ENCODE results near the gene MPP3. TPM values are rescaled to one million over a fixed set of nuclear protein-coding genes. Genes with fewer than 3 reads are reported as not detected.

Gene MPP3
- total and polyA plus RNA-seq, 3 donors from 2014 or later: 5.9 to 18.2 (median 16.7) TPM

DNA sequence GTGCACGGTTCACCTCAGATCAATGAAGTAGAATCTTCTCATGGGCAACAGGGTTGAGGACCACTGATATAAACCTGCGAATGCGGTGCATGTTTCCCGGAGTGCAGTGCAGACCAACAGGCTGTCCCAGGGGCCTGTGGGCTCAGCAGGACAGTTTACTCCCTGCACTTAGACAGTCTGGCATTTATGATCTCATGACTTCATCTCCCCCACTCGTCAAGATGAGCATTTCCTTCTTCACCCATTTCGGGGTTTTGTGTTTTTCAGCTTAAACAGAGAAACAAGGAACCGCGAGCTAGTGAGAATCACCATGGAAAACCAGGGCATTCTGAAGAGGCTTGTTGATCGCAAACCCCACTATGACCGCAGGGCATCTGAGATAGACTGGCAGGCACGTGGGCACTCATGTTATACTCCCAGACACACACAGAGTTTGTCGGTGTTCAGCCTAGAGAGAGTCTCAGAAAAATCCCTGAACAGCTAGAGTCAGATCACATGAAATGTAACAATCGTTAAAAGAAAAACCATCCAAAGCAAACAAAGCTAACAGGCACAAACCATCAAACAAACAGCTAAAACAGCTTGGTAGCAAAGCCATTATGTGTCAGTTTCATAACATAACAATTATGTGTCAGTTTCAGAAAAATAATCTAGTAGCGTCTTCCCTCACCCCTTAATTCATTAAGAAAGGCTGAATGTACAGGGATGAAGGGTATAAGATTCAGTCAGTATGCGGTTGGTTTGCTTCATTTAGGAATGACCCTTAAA lies 49.8 kb downstream of the MPP3 start:
- intact Hi-C loops (cut with DNase I; ENCODE audit: low total_unique reads): no loop called here
- H3K4me3 ChIP-seq: no peak overlapping the region

DNA sequence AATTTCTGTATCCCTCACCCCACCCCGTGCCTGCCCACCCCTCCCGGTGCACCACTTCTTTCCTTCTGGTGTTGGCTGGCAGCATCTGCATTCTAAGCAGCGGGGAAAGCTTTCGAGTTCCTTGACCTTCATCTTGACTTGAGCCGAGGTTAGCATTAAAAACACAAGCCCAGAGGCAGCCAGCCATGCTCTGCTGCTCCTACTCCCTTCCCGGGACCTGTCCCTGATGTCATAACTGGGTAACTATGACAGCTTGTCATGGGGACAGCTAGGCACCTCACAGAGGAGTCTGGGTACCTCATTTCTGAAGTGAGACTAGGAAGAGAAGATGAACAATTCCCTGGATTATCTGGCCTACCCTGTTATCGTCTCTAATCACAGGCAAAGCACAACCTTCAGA lies 52.8 kb downstream of the MPP3 start, which contains the start of gene CFAP97D1:
TSS of gene CFAP97D1 (plus strand) at position 301 of the 400 bp plus-strand sequence. CDS start at position 329, 28 bp downstream.
- peak within 1 kb of the TSS; percentile 91 to 97 for H3K4me3 ChIP-seq
- intact Hi-C loops (cut with DNase I; ENCODE audit: low total_unique reads): no loop called here
- TF ChIP-seq CTCF (IDR thresholded peaks at IDR 0.05): no peak
- no peak for TF ChIP-seq POLR2A (IDR thresholded peaks at IDR 0.05)
- 37 to 40% methylated on average over 7 of the region's 7 CpGs for WGBS, 2 donors
- no peak for DNase-seq
- H3K27ac ChIP-seq: peak within 1 kb of the TSS; percentile 74 to 100
- H3K36me3 ChIP-seq (ENCODE audit: low read depth, missing control alignments): no peaks in the 10 kb centered on the region
- no peaks in the 10 kb centered on the region for H3K9me3 ChIP-seq
- peaks cover 21% of the 10 kb centered on the region for H3K4me1 ChIP-seq
- no peaks in the 10 kb centered on the region for H3K27me3 ChIP-seq

More for the DNA sequence above, 49.8 kb downstream of the MPP3 start:
- no peaks in the 10 kb centered on the region for H3K27me3 ChIP-seq
- TF ChIP-seq POLR2A (IDR thresholded peaks at IDR 0.05) (no peak), CTCF (IDR thresholded peaks at IDR 0.05) (no peak)
- WGBS, 2 donors: 81 to 89% methylated on average over 15 of the region's 15 CpGs
- H3K27ac ChIP-seq: no peak overlapping the region
- H3K4me1 ChIP-seq: peaks cover 13% of the 10 kb centered on the region
- DNase-seq: no peak
- H3K9me3 ChIP-seq: no peaks in the 10 kb centered on the region
- no peaks in the 10 kb centered on the region for H3K36me3 ChIP-seq (ENCODE audit: low read depth, missing control alignments)

GRCh38 chr17:43779145-43780125 lies 53.5 kb downstream of the MPP3 start:
- H3K9me3 ChIP-seq: no peaks in the 10 kb centered on the region
- intact Hi-C loops (cut with DNase I; ENCODE audit: low total_unique reads): no loop called here

More at GRCh38 chr17:43779145-43780125, 53.5 kb downstream of the MPP3 start:
- 7 to 9% methylated on average over 20 to 26 of the region's 26 CpGs for WGBS, 2 donors
- Histone ChIP-seq H3K4me1 (peaks cover 21% of the 10 kb centered on the region), H3K27me3 (no peaks in the 10 kb centered on the region), H3K4me3 (peak overlapping the region; percentile 91 to 97), H3K36me3 (ENCODE audit: low read depth, missing control alignments) (no peaks in the 10 kb centered on the region), H3K27ac (peak overlapping the region; percentile 74 to 100)
- DNase-seq: no peak
- no peak for TF ChIP-seq CTCF (IDR thresholded peaks at IDR 0.05)
- no peak for TF ChIP-seq POLR2A (IDR thresholded peaks at IDR 0.05)

Measured in testis (tissue), 3 donors.